ENCODE measurements around the gene SUPT20HL2.
"Not testable (repeated sequence)": the region's sequence is repeated elsewhere in the genome, so short reads cannot be mapped to it uniquely, and the experiment has no call there.

The SUPT20HL2 gene

GRCh38 chrX:24314019-24314635 lies at the start of gene SUPT20HL2:
Gene SUPT20HL2 (minus strand): TSS chrX:24314069. CDS start chrX:24313315, 754 bp downstream.
- no peak for DNase-seq

- not testable (repeated sequence) for DNase-seq
These were observed 48.3 kb upstream of the SUPT20HL2 start for GRCh38 chrX:24362089-24362745.

GRCh38 chrX:24360272-24360671 lies 46.4 kb upstream of the SUPT20HL2 start, which contains the start of gene SUPT20HL1:
Gene SUPT20HL1 (plus strand): TSS chrX:24360639. CDS start chrX:24362761, 2,122 bp downstream.
- no peak for DNase-seq

GRCh38 chrX:24357106-24357505 lies 43.2 kb upstream of the SUPT20HL2 start:
- DNase-seq, result no peak

GRCh38 chrX:24355095-24355494 lies 41.2 kb upstream of the SUPT20HL2 start:
- no peak for DNase-seq

- DNase-seq, result no peak
These were observed 36.3 kb upstream of the SUPT20HL2 start for GRCh38 chrX:24350217-24350616.

- no peak for DNase-seq
These were observed 34.0 kb upstream of the SUPT20HL2 start for GRCh38 chrX:24347881-24348280.

GRCh38 chrX:24343719-24344118 lies 29.9 kb upstream of the SUPT20HL2 start:
- DNase-seq, result no peak

- DNase-seq, result no peak
These were observed 27.9 kb upstream of the SUPT20HL2 start for GRCh38 chrX:24341795-24342194.

GRCh38 chrX:24340501-24340900 lies 26.6 kb upstream of the SUPT20HL2 start:
- no peak for DNase-seq

GRCh38 chrX:24339911-24340310 lies 26.0 kb upstream of the SUPT20HL2 start:
- no peak for DNase-seq

- no peak for DNase-seq
These were observed 22.0 kb upstream of the SUPT20HL2 start for GRCh38 chrX:24335871-24336270.

GRCh38 chrX:24334461-24334860 lies 20.6 kb upstream of the SUPT20HL2 start:
- DNase-seq, result no peak

- no peak for DNase-seq
These were observed 19.5 kb upstream of the SUPT20HL2 start for GRCh38 chrX:24333371-24333770.

- DNase-seq, result no peak
These were observed 19.0 kb upstream of the SUPT20HL2 start for GRCh38 chrX:24332878-24333277.

- no peak for DNase-seq
These were observed 11.4 kb upstream of the SUPT20HL2 start for GRCh38 chrX:24325231-24325630.

GRCh38 chrX:24321741-24322395 lies 8.0 kb upstream of the SUPT20HL2 start:
- no peak for DNase-seq

- DNase-seq, result no peak
These were observed 3.7 kb upstream of the SUPT20HL2 start for GRCh38 chrX:24317567-24317966.

GRCh38 chrX:24316111-24316510 lies 2.2 kb upstream of the SUPT20HL2 start:
- DNase-seq, result no peak

- not testable (repeated sequence) for DNase-seq
These were observed 1.6 kb downstream of the SUPT20HL2 start for GRCh38 chrX:24312249-24312607.

- not testable (repeated sequence) for DNase-seq
These were observed 2.2 kb downstream of the SUPT20HL2 start for GRCh38 chrX:24311507-24312248.

GRCh38 chrX:24310916-24311315 lies 3.0 kb downstream of the SUPT20HL2 start:
- not testable (repeated sequence) for DNase-seq

Data from NCI-H1930 (cell line).